ENCODE measurements around the gene ZCCHC24.

GRCh38 chr10:79407811-79408795 lies 37.3 kb downstream of the ZCCHC24 start:
- TF ChIP-seq CTCF (IDR thresholded peaks at IDR 0.05) (no peak), POLR2A (IDR thresholded peaks at IDR 0.05) (no peak)
